Left colon (tissue), 2 donors: ENCODE measurements around the gene DOC2A. TPM values are rescaled to one million over a fixed set of nuclear protein-coding genes. Genes with fewer than 3 reads are reported as not detected.

Experiments used
- ATAC-seq: fragments of 200-7000 bp; cut with Tn5 transposase; one replicate; pipeline ENCODE4 v1.9.1; 2020; ENCODE audit warnings: mild to moderate bottlenecking, moderate library complexity
- DNase-seq, 2 donors: peaks; one replicate each; pipeline ENCODE4 v3.0.0-alpha.2; 2020
- intact Hi-C, 2 donors: fragments of 100-400 bp; cut with DNase I in 1 of 2; cut with micrococcal nuclease in 1 of 2; formaldehyde crosslinking; loops; one replicate each; pipeline versions ENCODE4 v1.11.2 to v1.14.0; 2022; cut with DNase I, micrococcal nuclease
- total RNA-seq, 2 donors: library from RNA; stranded (reverse); fragmentation: NEBNext Ultra II Directional; extraction: Animal tissue kit (Norgen Biotek cat#: 25700); gene quantifications; one replicate each; pipeline ENCODE4 v1.2.1, GENCODE V29; 2021
- donor health status: DM: no; HTN: no; CAD: no.
- donor health status: DM: yes; HTN: yes; CAD: no.

Gene DOC2A
- total RNA-seq, 2 donors from 2014 or later = 7.5 to 9.2 TPM

DNA sequence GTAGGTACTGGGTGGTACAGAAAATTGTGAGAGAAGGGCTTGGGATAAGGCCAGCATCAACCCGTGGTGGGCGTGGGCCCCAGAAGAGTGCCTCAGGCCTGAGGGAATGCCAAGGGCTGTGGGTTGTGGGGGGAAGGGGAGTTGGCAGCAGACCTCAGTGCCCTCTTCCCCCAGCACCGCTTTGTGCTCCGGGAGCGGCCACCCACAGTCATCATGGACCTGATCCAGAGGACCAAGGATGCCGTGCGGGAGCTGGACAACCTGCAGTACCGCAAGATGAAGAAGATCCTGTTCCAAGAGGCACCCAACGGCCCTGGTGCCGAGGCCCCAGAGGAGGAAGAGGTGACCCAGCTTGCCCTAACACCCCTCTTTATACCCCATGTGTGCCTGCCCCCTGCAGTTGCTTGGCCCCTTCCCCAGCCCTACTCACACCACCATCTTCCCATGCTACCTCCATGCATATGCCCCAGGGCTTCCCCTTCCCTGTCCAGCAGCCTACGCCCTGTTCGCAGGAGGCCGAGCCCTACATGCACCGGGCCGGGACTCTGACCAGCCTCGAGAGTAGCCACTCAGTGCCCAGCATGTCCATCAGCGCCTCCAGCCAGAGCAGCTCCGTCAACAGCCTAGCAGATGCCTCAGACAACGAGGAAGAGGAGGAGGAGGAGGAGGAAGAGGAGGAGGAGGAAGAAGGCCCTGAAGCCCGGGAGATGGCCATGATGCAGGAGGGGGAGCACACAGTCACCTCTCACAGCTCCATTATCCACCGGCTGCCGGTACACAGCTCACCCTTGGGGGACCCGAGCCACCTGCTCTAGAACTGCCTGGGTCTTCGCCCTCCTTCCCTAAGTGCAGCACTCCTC, 28.0 kb downstream of the DOC2A start:
- DNase-seq (no peak), ATAC-seq (no peak)
- intact Hi-C loops = no loop called here

DNA sequence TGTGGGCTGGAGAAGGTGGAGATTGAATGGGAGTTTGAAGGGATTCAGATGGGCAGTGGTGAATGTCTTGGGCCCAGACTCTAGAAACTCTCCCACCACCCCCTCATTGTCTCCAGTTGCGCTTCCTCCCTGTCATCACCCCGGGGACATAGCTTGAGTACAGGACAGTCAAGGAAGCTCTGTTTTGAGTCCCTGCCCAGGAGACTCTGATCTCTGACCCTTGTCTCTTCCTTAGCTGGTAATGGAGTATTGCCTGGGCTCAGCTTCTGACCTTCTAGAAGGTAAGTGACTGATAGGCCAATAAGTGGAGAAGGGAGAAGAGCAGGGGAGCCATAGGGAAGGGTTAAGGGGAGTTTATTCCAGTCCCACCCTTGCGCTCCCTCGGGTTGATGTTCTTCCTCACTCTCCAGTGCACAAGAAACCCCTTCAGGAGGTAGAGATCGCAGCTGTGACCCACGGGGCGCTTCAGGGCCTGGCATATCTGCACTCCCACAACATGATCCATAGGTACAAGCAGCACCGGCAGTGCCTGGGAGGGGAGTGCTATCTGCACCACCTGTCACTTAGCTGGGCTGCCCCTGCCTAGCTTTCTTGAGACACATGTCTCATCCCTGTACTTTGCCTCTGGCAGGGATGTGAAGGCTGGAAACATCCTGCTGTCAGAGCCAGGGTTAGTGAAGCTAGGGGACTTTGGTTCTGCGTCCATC, 32.1 kb downstream of the DOC2A start:
- no peak for ATAC-seq
- DNase-seq = no peak
- intact Hi-C loops = loop anchor here in 1 of 2 donors (10.0 kb wide), 1 partner anchor 54 kb away; the partner anchor contains the start of gene KCTD13

DNA sequence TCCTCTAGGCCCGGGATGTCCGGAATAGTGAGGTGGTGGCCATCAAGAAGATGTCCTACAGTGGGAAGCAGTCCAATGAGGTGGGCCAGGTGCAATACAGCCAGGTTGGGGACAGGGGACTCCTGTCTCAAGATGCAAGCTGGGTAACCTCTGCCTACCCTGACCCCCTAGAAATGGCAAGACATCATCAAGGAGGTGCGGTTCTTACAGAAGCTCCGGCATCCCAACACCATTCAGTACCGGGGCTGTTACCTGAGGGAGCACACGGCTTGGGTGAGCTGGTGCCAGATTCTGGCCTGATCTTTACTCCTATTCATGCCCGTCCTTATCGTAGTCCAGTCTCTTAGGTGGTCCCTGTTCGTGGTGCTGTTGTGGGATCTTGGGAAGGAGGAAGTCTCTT, 32.7 kb downstream of the DOC2A start:
- intact Hi-C loops = loop anchor here in 1 of 2 donors (10.0 kb wide), 1 partner anchor 53 kb away; the partner anchor contains the start of gene KCTD13
- DNase-seq (no peak), ATAC-seq (no peak)

DNA sequence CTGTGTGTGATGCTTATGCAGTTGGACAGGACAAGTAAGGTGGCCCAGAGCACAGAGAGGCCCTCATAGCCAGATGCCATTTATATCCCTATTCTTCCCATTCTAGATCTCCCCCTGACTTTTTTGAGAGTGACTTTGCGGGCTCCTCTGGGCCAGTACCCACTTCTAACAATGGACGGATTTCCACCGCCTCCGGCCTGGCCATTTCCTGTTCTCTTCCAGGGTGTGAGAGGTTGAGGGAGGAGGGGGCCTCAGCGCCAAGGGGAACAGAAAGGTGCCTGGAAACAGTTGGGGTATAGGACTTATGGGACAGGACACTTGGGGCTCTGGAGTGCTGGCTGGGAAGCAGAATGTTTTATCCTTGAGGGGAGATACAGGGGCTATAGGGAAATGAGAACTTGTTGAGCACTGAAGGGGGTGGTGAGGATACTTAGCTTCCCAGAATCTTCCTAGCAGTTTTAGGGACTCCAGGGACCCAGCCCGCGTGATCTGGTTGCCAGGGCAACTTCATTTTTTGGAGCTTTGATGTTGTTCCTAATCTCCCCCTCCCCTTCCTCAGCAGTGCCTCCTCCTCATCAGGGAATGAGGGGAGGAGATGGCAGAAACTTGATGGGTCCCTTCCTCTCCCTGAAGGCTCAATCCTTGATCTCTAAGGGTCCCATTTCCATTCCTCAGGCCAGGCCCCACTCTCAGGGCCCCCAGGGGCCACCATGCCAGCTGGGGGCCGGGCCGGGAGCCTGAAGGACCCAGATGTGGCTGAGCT, 33.6 kb downstream of the DOC2A start:
- DNase-seq (no peak), ATAC-seq (no peak)
- intact Hi-C loops = loop anchor here in 1 of 2 donors (10.0 kb wide), 1 partner anchor 52 kb away; the partner anchor contains the start of gene KCTD13

DNA sequence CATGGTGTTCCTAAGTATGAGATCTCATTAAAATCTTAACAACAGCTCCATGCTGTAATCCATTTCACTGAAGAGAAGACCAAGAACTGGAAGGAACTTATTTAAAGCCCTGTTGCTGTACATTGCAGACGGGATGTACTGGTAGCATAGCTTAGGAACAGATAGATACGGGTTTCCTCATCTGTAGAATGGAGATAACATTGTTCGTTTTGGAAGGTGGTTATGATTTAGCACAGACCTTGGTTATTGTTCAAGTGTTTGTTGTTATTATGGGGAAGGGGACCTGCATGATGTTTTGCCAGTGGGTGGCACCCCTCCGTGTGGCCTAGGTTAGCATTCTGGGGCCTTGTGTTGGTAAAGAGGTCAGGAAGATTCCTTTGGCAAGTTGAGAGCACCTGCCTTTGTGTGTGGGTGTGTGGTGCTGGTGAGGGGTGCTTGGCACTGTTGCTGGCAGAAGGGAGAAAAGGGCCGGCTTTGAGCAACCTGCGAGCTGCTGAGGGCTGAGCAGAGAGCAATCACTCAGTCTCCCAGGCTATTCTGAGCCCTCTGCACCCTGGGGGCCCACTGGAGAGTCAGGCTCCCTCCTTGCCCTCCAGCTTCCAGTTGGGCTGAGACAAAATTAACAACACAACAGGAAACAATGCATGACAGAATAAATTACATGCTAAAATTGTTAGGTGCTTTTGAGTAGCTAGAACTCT, 34.9 kb downstream of the DOC2A start:
- intact Hi-C loops = loop anchor here in 1 of 2 donors (10.0 kb wide), 1 partner anchor 51 kb away; the partner anchor contains the start of gene KCTD13
- DNase-seq (no peak), ATAC-seq (no peak)

DNA sequence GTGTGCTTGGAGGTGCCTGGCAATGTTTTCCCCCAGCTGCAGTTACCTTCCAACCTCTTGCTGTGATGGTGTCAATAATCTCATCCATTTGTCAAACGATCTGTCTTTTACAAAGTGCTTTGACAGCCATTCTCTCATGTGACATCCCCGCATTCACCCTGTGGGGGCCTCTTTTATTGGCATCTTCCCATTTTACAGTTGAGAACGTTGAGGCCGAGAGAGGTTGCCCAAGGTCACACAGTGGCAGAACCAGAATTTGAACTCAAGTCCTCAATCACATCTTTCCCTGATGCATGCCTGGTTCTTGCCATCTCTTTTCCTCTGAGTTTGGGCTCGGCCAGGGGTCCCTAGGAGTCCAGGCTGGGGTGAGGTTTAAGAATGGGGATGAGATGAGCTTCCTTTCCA, 35.7 kb downstream of the DOC2A start:
- ATAC-seq (no peak), DNase-seq (no peak)
- intact Hi-C loops = loop anchor here in 1 of 2 donors (10.0 kb wide), 1 partner anchor 50 kb away; the partner anchor contains the start of gene KCTD13

DNA sequence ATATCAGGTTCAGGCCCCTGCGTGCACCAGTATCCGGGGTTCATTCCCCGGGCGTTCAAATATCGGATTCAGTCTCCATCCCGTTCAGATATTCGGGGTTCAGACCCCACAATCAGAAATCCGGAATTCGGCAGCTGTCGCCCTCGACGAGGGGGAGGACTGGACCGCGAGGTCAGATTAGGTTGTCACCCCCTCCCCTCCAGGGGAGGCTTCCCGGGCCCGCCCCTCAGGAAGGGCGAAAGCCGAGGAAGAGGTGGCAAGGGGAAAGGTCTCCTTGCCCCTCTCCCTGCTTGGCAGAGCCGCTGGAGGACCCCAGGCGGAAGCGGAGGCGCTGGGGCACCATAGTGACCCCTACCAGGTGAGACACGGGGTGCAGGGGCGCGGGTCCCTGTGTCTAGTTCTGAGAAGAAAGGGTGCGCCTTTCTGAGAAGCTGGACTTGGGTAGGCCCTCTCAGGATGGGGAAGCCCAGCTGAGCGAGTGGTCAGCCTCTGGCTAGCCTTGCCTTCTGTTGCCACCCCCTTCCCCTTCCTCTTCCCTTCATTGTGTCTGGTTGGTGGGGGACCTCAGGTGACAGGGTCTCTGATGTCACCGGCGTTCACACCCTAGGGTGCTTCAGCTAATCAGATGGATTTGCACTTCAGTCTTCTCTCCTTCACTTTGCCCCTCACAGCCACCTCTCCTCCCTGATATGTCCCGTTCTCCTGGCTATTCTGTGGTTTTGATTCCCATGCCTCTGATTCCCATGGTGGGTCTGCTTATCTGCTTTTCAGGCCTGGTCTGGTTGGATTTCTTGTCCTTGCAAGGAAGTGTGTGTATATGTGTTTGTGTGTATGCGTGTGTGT, 36.3 kb downstream of the DOC2A start:
- DNase-seq (peak in 1 of 2 donors; percentile 36), ATAC-seq (peak; percentile 8)

DNA sequence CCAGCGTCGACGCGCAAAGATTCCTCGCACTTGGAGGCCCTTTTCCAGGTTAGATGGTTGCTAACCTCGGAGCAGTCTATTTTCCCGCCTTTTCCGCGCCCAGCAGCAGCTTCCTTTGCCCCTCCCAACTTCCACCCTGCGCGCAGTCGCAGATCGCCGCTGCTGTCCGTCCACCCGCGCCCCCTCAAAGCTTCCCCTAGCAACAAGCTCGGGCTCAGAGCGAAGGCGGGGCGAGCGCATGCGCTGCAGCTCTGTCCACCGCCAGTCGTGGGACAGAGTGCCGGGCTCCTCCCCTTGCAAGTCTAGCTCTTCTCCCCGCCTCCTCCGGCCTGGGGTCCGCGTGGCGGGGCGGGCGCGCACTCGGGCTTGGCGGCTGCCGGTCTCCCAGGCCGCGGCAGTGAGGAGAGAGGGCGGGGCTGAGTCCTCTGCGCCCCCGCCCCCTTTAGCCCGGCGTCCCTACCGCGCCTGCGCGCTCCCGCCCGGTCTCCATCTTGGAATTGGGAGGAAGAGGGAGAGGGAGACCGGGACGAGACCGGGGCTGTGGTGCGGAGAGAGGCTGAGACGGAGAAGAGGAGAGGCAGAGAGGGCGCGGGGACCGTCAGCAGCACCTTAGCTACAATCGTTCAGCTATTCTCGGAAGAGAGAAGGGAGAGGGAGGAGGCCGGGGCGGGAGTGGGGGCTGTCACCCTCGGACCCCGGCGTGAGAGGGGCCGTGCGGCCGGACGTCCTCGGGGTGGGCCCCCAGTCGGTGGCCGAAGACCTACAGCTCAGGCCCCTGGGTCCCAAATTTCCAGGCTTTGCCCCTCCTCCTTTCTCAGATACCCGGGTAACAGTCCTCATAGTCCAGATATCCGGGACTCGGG, 37.2 kb downstream of the DOC2A start, which contains the start of gene TAOK2:
TSS of gene TAOK2 (plus strand) at position 485 of the 863 bp plus-strand sequence. CDS start 3,905 bp downstream, outside the sequence.
- DNase-seq (peak; percentile 96 to 98), ATAC-seq (peak; percentile 96)
- intact Hi-C loops = loop anchor here in 1 of 2 donors (10.0 kb wide), 1 partner anchor 49 kb away; the partner anchor contains the start of gene KCTD13

More for the DNA sequence above, 36.3 kb downstream of the DOC2A start:
- intact Hi-C loops = loop anchor here in 1 of 2 donors (10.0 kb wide), 1 partner anchor 50 kb away; the partner anchor contains the start of gene KCTD13

DNA sequence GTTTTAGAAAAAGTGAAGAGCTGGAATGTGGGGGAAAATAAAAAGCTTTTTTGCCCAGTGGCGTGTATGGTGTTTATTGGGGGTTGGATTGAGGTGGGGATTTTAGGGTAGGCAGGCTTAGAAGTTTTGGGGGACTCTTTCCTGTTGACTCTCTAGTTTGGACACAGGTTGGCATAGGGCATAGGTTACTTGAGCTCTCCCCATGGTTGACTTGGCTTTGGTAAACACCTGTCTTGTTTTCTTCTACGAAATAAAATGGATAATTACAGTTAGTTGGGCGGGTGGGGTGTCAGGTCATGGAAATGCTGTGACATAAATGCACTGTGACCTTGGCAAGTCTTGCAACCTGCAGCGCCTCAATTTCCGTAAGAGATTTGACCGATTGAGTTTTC, 37.8 kb downstream of the DOC2A start:
- ATAC-seq = no peak
- no peak for DNase-seq

DNA sequence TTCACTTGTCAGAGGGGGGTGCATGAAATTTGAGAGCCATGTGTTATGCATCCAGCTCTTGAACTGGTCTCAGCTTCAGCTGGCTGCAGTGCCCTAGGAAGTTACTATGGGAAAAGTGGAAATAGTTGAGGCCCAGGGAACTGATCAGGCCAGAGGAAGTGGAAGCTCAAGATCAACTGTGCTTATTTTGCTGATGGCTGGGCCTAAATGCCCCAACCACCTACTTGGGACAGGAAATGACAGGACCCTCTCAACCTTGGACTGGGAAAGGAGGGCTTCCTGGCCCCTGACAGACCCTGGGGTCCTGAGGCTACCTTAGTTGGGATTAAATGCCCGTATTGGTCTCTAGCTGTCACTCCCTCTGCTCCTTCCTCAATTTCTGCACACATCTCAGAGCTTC, 38.3 kb downstream of the DOC2A start:
- no peak for DNase-seq
- intact Hi-C loops = loop anchor here in 1 of 2 donors (10.0 kb wide), 1 partner anchor 48 kb away; the partner anchor contains the start of gene KCTD13
- ATAC-seq = no peak

More for the DNA sequence above, 37.8 kb downstream of the DOC2A start:
- intact Hi-C loops = loop anchor here in 1 of 2 donors (10.0 kb wide), 1 partner anchor 48 kb away; the partner anchor contains the start of gene KCTD13

DNA sequence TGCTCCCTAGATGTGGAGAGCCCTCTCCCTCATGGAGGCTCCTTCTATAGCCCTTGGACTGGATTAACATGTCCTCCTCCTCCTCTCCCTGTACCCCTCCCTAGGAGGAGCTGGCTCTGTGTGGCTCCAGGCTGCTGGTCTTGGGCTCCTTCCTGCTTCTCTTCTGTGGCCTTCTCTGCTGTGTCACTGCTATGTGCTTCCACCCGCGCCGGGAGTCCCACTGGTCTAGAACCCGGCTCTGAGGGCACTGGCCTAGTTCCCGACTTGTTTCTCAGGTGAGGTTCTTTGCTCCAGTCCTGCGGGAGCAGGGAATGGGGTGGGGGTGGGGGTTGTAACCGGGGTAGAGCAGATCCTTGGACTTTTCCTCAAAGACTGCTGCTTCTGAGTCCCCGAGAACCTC, 39.5 kb downstream of the DOC2A start:
- DNase-seq (no peak), ATAC-seq (no peak)
- intact Hi-C loops = loop anchor here in 1 of 2 donors (10.0 kb wide), 1 partner anchor 47 kb away; the partner anchor contains the start of gene KCTD13

DNA sequence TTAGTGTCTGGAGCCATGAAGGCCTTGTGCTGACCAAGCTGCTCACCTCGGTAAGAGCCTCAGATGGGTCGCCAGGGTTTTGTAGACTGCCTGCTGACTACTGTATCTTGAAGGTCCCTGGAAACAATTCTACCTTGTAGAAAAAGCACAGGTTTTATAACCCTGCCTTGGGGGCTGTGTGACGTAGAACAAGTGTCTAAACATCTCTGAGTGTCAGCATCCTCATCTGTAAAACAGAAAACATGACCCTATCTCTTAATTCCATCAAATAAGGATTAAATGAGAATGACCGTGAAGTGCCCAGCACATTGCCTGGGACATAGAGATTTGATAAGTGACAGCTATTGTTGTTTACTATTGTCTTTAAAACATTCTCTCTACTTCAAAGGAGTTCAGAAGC, 42.6 kb downstream of the DOC2A start:
- intact Hi-C loops = no loop called here
- DNase-seq = no peak
- ATAC-seq = no peak

DNA sequence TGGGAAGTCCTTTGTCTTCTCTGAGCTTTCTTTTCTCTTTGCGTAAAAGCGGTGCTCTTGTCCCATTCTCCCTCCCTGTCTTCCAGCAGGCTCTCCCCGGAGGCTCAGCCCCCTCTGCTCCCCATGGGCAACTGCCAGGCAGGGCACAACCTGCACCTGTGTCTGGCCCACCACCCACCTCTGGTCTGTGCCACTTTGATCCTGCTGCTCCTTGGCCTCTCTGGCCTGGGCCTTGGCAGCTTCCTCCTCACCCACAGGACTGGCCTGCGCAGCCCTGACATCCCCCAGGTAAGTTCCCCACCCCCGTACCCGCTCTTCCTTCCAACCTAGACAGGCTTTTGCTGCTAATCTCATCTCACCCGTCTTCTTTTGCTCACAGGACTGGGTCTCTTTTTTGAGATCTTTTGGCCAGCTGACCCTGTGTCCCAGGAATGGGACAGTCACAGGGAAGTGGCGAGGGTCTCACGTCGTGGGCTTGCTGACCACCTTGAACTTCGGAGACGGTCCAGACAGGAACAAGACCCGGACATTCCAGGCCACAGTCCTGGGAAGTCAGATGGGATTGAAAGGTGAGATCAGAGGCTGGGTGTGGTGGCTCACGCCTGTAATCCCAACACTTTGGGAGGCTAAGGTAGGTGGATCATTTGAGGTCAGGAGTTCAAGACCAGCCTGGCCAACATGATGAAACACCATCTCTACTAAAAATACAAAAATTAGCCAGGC, 47.6 kb downstream of the DOC2A start:
- ATAC-seq (no peak), DNase-seq (peak in 1 of 2 donors; percentile 26)
- intact Hi-C loops = no loop called here

DNA sequence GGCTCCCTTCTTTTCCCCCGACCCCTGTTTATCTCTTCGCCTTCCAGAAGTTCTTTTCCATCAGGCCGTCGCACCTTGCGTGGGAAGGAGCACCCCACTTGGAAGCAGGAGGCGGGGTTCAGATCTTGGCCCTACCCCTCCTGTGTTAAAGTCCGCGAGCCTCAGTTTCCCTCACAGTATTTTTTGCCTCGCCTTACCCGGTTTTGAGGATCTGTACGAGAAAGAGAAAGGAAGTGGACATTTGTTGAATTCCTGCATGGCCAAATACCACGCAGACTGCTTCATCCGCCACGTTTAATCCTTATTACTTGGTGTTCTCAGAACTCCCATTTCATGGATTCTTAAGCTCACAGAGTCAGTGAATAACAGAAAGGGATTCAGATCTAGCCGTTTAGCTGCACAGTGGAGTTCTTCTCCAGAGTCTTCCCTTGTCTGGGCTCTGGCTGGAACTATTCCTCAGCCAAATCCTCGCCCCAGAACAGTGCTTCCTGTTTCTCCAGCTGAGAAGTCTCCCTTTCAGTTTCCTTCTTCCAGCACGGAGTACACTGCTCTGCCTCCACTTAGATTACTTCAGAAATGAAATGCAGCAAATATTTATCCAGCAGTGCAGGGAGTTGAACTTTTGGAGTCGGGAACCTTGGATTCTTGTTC, 48.4 kb downstream of the DOC2A start:
- peak; percentile 38 to 47 for DNase-seq

More for the DNA sequence above, 48.4 kb downstream of the DOC2A start:
- intact Hi-C loops = no loop called here
- ATAC-seq = peak; percentile 65
